Measurements from ENCODE around the gene SLC35F2. TPM values are rescaled to one million over a fixed set of nuclear protein-coding genes. Genes with fewer than 3 reads are reported as not detected.
"Not testable (repeated sequence)": the region's sequence is repeated elsewhere in the genome, so short reads cannot be mapped to it uniquely, and the experiment has no call there.

SLC35F2 gene
- total RNA-seq, result 1 to 10 TPM; 5.8 to 6.0 TPM

- DNase-seq (ENCODE audit: low spot score), result no peak
- no peak for TF ChIP-seq CTCF (IDR thresholded peaks at IDR 0.05)
- H3K4me3 ChIP-seq, result peak within 1 kb of the TSS; percentile 49 to 69
Measured at GRCh38 chr11:107858217-107859070, at the start of gene SLC35F2. SLC35F2 (minus strand) TSS chr11:107858787; CDS start chr11:107858767, 20 bp downstream.

GRCh38 chr11:107908211-107908610 lies 49.6 kb upstream of the SLC35F2 start:
- DNase-seq (ENCODE audit: low spot score), result no peak
- Histone ChIP-seq H3K4me3 (no peak overlapping the region), H3K27me3 (no peaks in the 10 kb centered on the region), H3K9me3 (no peaks in the 10 kb centered on the region), H3K27ac (no peak overlapping the region), H3K4me1 (no peaks in the 10 kb centered on the region), H3K36me3 (no peaks in the 10 kb centered on the region)
- TF ChIP-seq CTCF (IDR thresholded peaks at IDR 0.05), result no peak

More at GRCh38 chr11:107858217-107859070, at the start of gene SLC35F2:
- Histone ChIP-seq H3K36me3 (no peaks in the 10 kb centered on the region), H3K4me1 (peaks cover 0 to 23% of the 10 kb centered on the region in 2 donors), H3K9me3 (no peaks in the 10 kb centered on the region), H3K27me3 (no peaks in the 10 kb centered on the region), H3K27ac (peak within 1 kb of the TSS; percentile 46 to 65)

GRCh38 chr11:107898270-107898669 lies 39.7 kb upstream of the SLC35F2 start:
- H3K27me3 ChIP-seq, result no peaks in the 10 kb centered on the region
- peak in 1 of 2 donors; percentile 57 for TF ChIP-seq CTCF (IDR thresholded peaks at IDR 0.05)
- H3K4me1 ChIP-seq, result no peaks in the 10 kb centered on the region
- no peak overlapping the region for H3K27ac ChIP-seq
- no peaks in the 10 kb centered on the region for H3K9me3 ChIP-seq
- no peak overlapping the region for H3K4me3 ChIP-seq
- no peaks in the 10 kb centered on the region for H3K36me3 ChIP-seq
- DNase-seq (ENCODE audit: low spot score), result no peak

- Histone ChIP-seq H3K27me3 (no peaks in the 10 kb centered on the region), H3K9me3 (no peaks in the 10 kb centered on the region), H3K4me1 (no peaks in the 10 kb centered on the region), H3K36me3 (no peaks in the 10 kb centered on the region), H3K4me3 (no peak overlapping the region), H3K27ac (no peak overlapping the region)
- TF ChIP-seq CTCF (IDR thresholded peaks at IDR 0.05), result no peak
- no peak for DNase-seq (ENCODE audit: low spot score)
Measured at GRCh38 chr11:107882095-107882820, 23.7 kb upstream of the SLC35F2 start.

- not testable (repeated sequence) for H3K27ac ChIP-seq; DNase-seq (ENCODE audit: low spot score); H3K27me3 ChIP-seq; H3K36me3 ChIP-seq; H3K9me3 ChIP-seq; H3K4me1 ChIP-seq; H3K4me3 ChIP-seq
Measured at GRCh38 chr11:107881471-107881870, 22.9 kb upstream of the SLC35F2 start.

GRCh38 chr11:107876141-107876540 lies 17.6 kb upstream of the SLC35F2 start:
- Histone ChIP-seq H3K4me1 (no peaks in the 10 kb centered on the region), H3K27me3 (no peaks in the 10 kb centered on the region), H3K4me3 (no peak overlapping the region), H3K9me3 (no peaks in the 10 kb centered on the region), H3K27ac (no peak overlapping the region), H3K36me3 (no peaks in the 10 kb centered on the region)
- no peak for DNase-seq (ENCODE audit: low spot score)
- TF ChIP-seq CTCF (IDR thresholded peaks at IDR 0.05), result no peak

Measured in right atrium auricular region (tissue), 2 donors.